GM18873 (cell line): ENCODE results near the gene NPW.

Experiments used
- ATAC-seq: cut with Tn5 transposase; IDR thresholded peaks from one replicate; pipeline ENCODE4 v1.9.1; 2021; ENCODE audit warnings: mild to moderate bottlenecking, moderate library complexity, moderate number of reproducible peaks; ENCODE audit not compliant: unreplicated experiment, low FRiP score

NPW gene

GRCh38 chr16:2016407-2016922 lies 3.1 kb upstream of the NPW start:
- ATAC-seq: no peak

GRCh38 chr16:2019921-2020831 lies 591 bp downstream of the NPW start:
- ATAC-seq: no peak

GRCh38 chr16:2022723-2023091 lies 3.1 kb downstream of the NPW start:
- no peak for ATAC-seq

- ATAC-seq: peak; percentile 71
Measured at GRCh38 chr16:2023092-2024031, 3.8 kb downstream of the NPW start.

- ATAC-seq: no peak
Measured at GRCh38 chr16:2024032-2024420, 4.4 kb downstream of the NPW start.

GRCh38 chr16:2025251-2025650 lies 5.7 kb downstream of the NPW start:
- ATAC-seq: no peak

GRCh38 chr16:2025878-2026460 lies 6.4 kb downstream of the NPW start:
- no peak for ATAC-seq

GRCh38 chr16:2026461-2027023 lies 7.0 kb downstream of the NPW start, which contains the start of gene NHERF2:
TSS of gene NHERF2 (plus strand) at chr16:2026902. CDS start at chr16:2027006, 104 bp downstream.
- no peak for ATAC-seq

GRCh38 chr16:2027024-2028010 lies 7.7 kb downstream of the NPW start:
- ATAC-seq: no peak

- no peak for ATAC-seq
Measured at GRCh38 chr16:2028146-2028545, 8.6 kb downstream of the NPW start.

- ATAC-seq: no peak
Measured at GRCh38 chr16:2028620-2029220, 9.1 kb downstream of the NPW start.

GRCh38 chr16:2029350-2029749 lies 9.8 kb downstream of the NPW start:
- no peak for ATAC-seq

- no peak for ATAC-seq
Measured at GRCh38 chr16:2030036-2030435, 10.5 kb downstream of the NPW start.

- no peak for ATAC-seq
Measured at GRCh38 chr16:2031081-2031577, 11.5 kb downstream of the NPW start.

GRCh38 chr16:2032285-2033056 lies 12.9 kb downstream of the NPW start:
- ATAC-seq: no peak

- ATAC-seq: no peak
Measured at GRCh38 chr16:2033057-2033908, 13.7 kb downstream of the NPW start.
